Measurements from ENCODE around the gene CYSRT1.

GRCh38 chr9:137187386-137187785, 37.6 kb upstream of the CYSRT1 start:
- TF ChIP-seq, protein P1, sequence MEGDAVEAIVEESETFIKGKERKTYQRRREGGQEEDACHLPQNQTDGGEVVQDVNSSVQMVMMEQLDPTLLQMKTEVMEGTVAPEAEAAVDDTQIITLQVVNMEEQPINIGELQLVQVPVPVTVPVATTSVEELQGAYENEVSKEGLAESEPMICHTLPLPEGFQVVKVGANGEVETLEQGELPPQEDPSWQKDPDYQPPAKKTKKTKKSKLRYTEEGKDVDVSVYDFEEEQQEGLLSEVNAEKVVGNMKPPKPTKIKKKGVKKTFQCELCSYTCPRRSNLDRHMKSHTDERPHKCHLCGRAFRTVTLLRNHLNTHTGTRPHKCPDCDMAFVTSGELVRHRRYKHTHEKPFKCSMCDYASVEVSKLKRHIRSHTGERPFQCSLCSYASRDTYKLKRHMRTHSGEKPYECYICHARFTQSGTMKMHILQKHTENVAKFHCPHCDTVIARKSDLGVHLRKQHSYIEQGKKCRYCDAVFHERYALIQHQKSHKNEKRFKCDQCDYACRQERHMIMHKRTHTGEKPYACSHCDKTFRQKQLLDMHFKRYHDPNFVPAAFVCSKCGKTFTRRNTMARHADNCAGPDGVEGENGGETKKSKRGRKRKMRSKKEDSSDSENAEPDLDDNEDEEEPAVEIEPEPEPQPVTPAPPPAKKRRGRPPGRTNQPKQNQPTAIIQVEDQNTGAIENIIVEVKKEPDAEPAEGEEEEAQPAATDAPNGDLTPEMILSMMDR (IDR thresholded peaks at IDR 0.05), result no peak
- no peak for TF ChIP-seq POLR2A (IDR thresholded peaks at IDR 0.05)
